HepG2 (cell line): ENCODE results near the gene QRSL1. TPM values are rescaled to one million over a fixed set of nuclear protein-coding genes. Genes with fewer than 3 reads are reported as not detected.

Experiments
- FOSL2 ChIP-seq: sonication (generic); formaldehyde crosslinking; IDR thresholded peaks from 2 replicates; pipeline ENCODE4 v1.4.0; 2020; ENCODE audit warnings: missing genetic modification reagents
- HMG20A ChIP-seq: IDR thresholded peaks from 2 replicates; pipeline ENCODE4 v1.6.1; 2016; ENCODE audit warnings: borderline replicate concordance
- IRF2 ChIP-seq: IDR thresholded peaks from 2 replicates; pipeline ENCODE4 v1.6.1; 2018; ENCODE audit warnings: missing genetic modification reagents, missing compliant biosample characterization
- KDM1A ChIP-seq: IDR thresholded peaks from 2 replicates; pipeline ENCODE4 v1.6.1; 2016; ENCODE audit warnings: missing compliant biosample characterization
- MEIS2 ChIP-seq: sonication (generic); formaldehyde crosslinking; IDR thresholded peaks from 2 replicates; pipeline ENCODE4 v1.9.0; 2021; ENCODE audit warnings: mild to moderate bottlenecking, missing genetic modification reagents
- NCOA2 ChIP-seq: sonication (generic); formaldehyde crosslinking; IDR thresholded peaks from 2 replicates; pipeline ENCODE4 v1.8.0; 2022; ENCODE audit warnings: inconsistent platforms
- SETDB1 ChIP-seq: sonication (generic); formaldehyde crosslinking; IDR thresholded peaks from 2 replicates; pipeline ENCODE4 v1.5.1; 2020; ENCODE audit warnings: missing genetic modification reagents, mild to moderate bottlenecking, borderline replicate concordance
- SNAPC2 ChIP-seq: sonication (generic); formaldehyde crosslinking; IDR thresholded peaks from 2 replicates; pipeline ENCODE4 v1.8.1; 2022; ENCODE audit warnings: mild to moderate bottlenecking, missing genetic modification reagents
- TBX3 ChIP-seq: fragments of 450-650 bp; IDR thresholded peaks from 2 replicates; pipeline ENCODE4 v1.6.1; 2017; ENCODE audit warnings: antibody characterized with exemption, mild to moderate bottlenecking, inconsistent platforms, borderline replicate concordance
- ZNF292 ChIP-seq: sonication (generic); formaldehyde crosslinking; IDR thresholded peaks from 2 replicates; pipeline ENCODE4 v1.8.1; 2022; ENCODE audit warnings: mild to moderate bottlenecking, low read depth, missing genetic modification reagents, borderline replicate concordance
- ZNF766 ChIP-seq: sonication (generic); formaldehyde crosslinking; IDR thresholded peaks from 2 replicates; pipeline ENCODE4 v1.5.0; 2020; ENCODE audit warnings: missing genetic modification reagents, borderline replicate concordance
- polyA plus RNA-seq, 8 experiments: library from polyadenylated mRNA; depleted of rRNA in 3 of 8; stranded (reverse) in 7 of 8; unstranded in 1 of 8; fragments of >200 nt; fragmentation: Illumina TruSeq in 4 of 8; extraction: Trizol in 4 of 8; gene quantifications; 2 replicates each; pipeline versions ENCODE4 v1.2.1 to v1.2.3, GENCODE V29; 2011 to 2016; ENCODE audit warnings: low read depth in 4 of 8, missing spikeins in 1 of 8, mixed read lengths in 1 of 8; ENCODE audit not compliant: insufficient read depth in 1 of 8
- total RNA-seq, 5 experiments: library from RNA; depleted of rRNA; stranded (reverse); fragments of >200 nt; fragmentation: Illumina TruSeq; extraction: Trizol; gene quantifications; 2 replicates each; pipeline ENCODE4 v1.2.3, GENCODE V29; 2016; ENCODE audit warnings: low read depth in 1 of 5
- TF ChIP-seq, protein P1 (sequence below): sonication (generic); formaldehyde crosslinking; IDR thresholded peaks from 2 replicates; pipeline ENCODE4 v1.5.0; 2020; ENCODE audit warnings: missing genetic modification reagents
- TF ChIP-seq, protein P2 (sequence below): IDR thresholded peaks from 2 replicates; pipeline ENCODE4 v1.6.1; 2012; ENCODE audit warnings: inconsistent platforms
- TF ChIP-seq, protein P3 (sequence below): IDR thresholded peaks from 2 replicates; pipeline ENCODE4 v1.6.1; 2018; ENCODE audit warnings: missing genetic modification reagents, mild to moderate bottlenecking, missing compliant biosample characterization
- TF ChIP-seq, protein P4 (sequence below): sonication (generic); formaldehyde crosslinking; IDR thresholded peaks from 2 replicates; pipeline ENCODE4 v1.4.0; 2020; ENCODE audit warnings: missing genetic modification reagents
- TF ChIP-seq, protein P5 (sequence below), 2 experiments: sonication (generic) in 1 of 2; formaldehyde crosslinking in 1 of 2; IDR thresholded peaks; 2 replicates each; pipeline versions ENCODE4 v1.4.0 to v1.6.1; 2016 to 2020; ENCODE audit warnings: borderline replicate concordance in 1 of 2, low read depth in 1 of 2, mild to moderate bottlenecking in 1 of 2, missing genetic modification reagents in 1 of 2

Gene QRSL1
- total and polyA plus RNA-seq, 2 of the 13 experiments (the other 11 are each of a cell fraction or from before 2014, with no cell fraction given) = 8.2 to 22.3 TPM

DNA sequence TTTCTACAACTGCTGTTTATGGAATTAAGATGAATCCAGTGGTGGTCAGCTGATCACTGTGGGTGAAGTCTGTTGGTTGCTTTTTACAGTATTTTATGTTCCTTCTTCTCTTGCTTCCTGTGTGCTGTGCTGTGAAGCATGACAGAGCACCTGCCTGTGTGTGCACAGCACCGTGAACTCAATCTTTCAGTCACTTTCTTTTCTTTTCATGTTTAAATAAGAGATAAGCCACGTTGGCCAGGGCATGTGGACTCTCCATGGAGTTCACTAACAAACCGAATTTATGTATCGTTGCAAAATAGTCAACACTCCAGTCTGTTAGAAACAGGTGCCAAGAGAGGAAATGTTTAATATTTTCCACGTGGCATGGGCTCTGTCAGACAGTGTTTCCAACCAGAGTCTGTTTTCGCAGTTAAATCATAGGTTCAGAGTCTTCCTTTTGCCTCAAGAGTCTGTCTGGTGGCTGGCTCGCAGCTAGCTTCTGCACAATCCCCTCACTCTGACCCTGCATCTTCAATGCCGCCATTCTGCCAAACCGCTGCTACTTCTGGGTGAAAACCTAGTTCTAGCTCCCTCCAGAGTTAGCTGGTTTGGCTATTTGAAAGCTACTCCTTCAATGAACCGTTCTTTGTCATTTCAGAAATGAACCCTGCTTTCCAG is 73.2 kb downstream of the QRSL1 start (continued):
- TF ChIP-seq, protein P1, sequence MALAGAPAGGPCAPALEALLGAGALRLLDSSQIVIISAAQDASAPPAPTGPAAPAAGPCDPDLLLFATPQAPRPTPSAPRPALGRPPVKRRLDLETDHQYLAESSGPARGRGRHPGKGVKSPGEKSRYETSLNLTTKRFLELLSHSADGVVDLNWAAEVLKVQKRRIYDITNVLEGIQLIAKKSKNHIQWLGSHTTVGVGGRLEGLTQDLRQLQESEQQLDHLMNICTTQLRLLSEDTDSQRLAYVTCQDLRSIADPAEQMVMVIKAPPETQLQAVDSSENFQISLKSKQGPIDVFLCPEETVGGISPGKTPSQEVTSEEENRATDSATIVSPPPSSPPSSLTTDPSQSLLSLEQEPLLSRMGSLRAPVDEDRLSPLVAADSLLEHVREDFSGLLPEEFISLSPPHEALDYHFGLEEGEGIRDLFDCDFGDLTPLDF (CRISPR knock-in tag) = peak; percentile 27; the same call in 1 of the 2 replicates
- peak; percentile 60; the same call in 1 of the 2 replicates for TF ChIP-seq ZNF766 (CRISPR knock-in tag)
- TF ChIP-seq HMG20A (CRISPR knock-in tag) = peak; percentile 65; the same call in 1 of the 2 replicates
- TF ChIP-seq TBX3 = peak; percentile 48; the same call in 1 of the 2 replicates
- peak; percentile 44; the same call in 1 of the 2 replicates for TF ChIP-seq FOSL2 (CRISPR knock-in tag)
- TF ChIP-seq KDM1A = no peak
- peak; percentile 92; the same call in 1 of the 2 replicates for TF ChIP-seq ZNF292 (CRISPR knock-in tag)
- TF ChIP-seq, protein P2, sequence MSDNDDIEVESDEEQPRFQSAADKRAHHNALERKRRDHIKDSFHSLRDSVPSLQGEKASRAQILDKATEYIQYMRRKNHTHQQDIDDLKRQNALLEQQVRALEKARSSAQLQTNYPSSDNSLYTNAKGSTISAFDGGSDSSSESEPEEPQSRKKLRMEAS = peak; percentile 83
- TF ChIP-seq NCOA2 (CRISPR knock-in tag) = peak; percentile 60; the same call in 1 of the 2 replicates
- TF ChIP-seq SNAPC2 (CRISPR knock-in tag) = peak; percentile 43; the same call in 1 of the 2 replicates
- TF ChIP-seq SETDB1 (CRISPR knock-in tag) = no peak
- 0 out of 2 replicates have a peak, but pooled peaks have one; percentile 27 for TF ChIP-seq MEIS2 (CRISPR knock-in tag)
- TF ChIP-seq, protein P3, sequence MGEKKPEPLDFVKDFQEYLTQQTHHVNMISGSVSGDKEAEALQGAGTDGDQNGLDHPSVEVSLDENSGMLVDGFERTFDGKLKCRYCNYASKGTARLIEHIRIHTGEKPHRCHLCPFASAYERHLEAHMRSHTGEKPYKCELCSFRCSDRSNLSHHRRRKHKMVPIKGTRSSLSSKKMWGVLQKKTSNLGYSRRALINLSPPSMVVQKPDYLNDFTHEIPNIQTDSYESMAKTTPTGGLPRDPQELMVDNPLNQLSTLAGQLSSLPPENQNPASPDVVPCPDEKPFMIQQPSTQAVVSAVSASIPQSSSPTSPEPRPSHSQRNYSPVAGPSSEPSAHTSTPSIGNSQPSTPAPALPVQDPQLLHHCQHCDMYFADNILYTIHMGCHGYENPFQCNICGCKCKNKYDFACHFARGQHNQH (CRISPR knock-in tag) = 0 out of 2 replicates have a peak, but pooled peaks have one; percentile 12
- peak; percentile 74; the same call in 1 of the 2 replicates for TF ChIP-seq IRF2 (CRISPR knock-in tag)
- TF ChIP-seq, protein P4, sequence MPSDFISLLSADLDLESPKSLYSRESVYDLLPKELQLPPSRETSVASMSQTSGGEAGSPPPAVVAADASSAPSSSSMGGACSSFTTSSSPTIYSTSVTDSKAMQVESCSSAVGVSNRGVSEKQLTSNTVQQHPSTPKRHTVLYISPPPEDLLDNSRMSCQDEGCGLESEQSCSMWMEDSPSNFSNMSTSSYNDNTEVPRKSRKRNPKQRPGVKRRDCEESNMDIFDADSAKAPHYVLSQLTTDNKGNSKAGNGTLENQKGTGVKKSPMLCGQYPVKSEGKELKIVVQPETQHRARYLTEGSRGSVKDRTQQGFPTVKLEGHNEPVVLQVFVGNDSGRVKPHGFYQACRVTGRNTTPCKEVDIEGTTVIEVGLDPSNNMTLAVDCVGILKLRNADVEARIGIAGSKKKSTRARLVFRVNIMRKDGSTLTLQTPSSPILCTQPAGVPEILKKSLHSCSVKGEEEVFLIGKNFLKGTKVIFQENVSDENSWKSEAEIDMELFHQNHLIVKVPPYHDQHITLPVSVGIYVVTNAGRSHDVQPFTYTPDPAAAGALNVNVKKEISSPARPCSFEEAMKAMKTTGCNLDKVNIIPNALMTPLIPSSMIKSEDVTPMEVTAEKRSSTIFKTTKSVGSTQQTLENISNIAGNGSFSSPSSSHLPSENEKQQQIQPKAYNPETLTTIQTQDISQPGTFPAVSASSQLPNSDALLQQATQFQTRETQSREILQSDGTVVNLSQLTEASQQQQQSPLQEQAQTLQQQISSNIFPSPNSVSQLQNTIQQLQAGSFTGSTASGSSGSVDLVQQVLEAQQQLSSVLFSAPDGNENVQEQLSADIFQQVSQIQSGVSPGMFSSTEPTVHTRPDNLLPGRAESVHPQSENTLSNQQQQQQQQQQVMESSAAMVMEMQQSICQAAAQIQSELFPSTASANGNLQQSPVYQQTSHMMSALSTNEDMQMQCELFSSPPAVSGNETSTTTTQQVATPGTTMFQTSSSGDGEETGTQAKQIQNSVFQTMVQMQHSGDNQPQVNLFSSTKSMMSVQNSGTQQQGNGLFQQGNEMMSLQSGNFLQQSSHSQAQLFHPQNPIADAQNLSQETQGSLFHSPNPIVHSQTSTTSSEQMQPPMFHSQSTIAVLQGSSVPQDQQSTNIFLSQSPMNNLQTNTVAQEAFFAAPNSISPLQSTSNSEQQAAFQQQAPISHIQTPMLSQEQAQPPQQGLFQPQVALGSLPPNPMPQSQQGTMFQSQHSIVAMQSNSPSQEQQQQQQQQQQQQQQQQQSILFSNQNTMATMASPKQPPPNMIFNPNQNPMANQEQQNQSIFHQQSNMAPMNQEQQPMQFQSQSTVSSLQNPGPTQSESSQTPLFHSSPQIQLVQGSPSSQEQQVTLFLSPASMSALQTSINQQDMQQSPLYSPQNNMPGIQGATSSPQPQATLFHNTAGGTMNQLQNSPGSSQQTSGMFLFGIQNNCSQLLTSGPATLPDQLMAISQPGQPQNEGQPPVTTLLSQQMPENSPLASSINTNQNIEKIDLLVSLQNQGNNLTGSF (CRISPR knock-in tag) = no peak
- TF ChIP-seq, protein P5, sequence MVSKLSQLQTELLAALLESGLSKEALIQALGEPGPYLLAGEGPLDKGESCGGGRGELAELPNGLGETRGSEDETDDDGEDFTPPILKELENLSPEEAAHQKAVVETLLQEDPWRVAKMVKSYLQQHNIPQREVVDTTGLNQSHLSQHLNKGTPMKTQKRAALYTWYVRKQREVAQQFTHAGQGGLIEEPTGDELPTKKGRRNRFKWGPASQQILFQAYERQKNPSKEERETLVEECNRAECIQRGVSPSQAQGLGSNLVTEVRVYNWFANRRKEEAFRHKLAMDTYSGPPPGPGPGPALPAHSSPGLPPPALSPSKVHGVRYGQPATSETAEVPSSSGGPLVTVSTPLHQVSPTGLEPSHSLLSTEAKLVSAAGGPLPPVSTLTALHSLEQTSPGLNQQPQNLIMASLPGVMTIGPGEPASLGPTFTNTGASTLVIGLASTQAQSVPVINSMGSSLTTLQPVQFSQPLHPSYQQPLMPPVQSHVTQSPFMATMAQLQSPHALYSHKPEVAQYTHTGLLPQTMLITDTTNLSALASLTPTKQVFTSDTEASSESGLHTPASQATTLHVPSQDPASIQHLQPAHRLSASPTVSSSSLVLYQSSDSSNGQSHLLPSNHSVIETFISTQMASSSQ (IDR thresholded peaks at IDR 0.05; ENCODE audit: low read depth) = 0 out of 2 replicates have a peak, but pooled peaks have one; percentile 51
- TF ChIP-seq, protein P5 (CRISPR knock-in tag; IDR thresholded peaks at IDR 0.05; ENCODE audit: borderline replicate concordance) = no peak
